ENCODE results near the gene MGAT5.

- TF ChIP-seq POLR2A (IDR thresholded peaks at IDR 0.05) (no peak), CTCF (IDR thresholded peaks at IDR 0.05) (no peak)
Observed at GRCh38 chr2:134455426-134455825, 201.6 kb downstream of the MGAT5 start.

Measured in uterus (tissue), 2 donors.